C1 segment of cervical spinal cord (tissue), 14 donors: Measurements from ENCODE around the gene TOMM22.

ENCODE experiments used
- DNase-seq, 14 donors: peaks; one replicate each; lab custom pipeline; 2025; lab: John Stamatoyannopoulos, UW

The TOMM22 gene

DNA sequence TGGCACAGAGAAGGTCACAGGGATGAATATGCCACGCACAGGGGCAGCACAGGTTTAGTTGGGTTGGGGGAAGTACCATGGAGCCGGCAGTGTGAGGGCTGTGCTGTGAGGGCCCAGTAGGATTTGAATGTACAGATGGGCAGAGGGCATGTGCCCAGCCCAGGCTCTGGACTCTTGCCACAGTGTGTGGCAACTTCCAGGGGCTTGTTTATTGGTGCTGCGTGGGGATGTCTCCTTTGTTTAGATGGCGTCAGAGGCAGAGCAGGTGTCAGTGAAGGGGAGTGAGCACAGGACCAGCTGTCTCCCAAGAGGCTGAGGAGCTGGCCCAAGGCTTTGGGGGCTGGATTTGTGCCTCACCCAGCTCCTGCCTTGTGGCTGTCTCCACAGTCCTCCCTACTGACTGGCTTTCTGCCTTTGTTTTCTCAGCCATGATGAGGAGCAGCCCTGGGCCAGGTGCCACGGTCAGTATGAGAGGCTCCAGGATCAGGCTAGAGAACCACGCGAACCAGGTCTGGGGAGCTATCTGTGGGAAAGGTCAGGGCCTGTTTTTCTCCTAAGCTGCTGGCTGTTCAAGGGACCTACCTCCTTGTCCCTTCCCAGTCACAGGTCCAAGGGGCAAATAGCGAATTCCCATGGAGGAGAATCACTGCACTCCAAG lies 52.1 kb downstream of the TOMM22 start:
- peak in 12 of 14 donors; percentile 74 to 93 (median 82) for DNase-seq

DNA sequence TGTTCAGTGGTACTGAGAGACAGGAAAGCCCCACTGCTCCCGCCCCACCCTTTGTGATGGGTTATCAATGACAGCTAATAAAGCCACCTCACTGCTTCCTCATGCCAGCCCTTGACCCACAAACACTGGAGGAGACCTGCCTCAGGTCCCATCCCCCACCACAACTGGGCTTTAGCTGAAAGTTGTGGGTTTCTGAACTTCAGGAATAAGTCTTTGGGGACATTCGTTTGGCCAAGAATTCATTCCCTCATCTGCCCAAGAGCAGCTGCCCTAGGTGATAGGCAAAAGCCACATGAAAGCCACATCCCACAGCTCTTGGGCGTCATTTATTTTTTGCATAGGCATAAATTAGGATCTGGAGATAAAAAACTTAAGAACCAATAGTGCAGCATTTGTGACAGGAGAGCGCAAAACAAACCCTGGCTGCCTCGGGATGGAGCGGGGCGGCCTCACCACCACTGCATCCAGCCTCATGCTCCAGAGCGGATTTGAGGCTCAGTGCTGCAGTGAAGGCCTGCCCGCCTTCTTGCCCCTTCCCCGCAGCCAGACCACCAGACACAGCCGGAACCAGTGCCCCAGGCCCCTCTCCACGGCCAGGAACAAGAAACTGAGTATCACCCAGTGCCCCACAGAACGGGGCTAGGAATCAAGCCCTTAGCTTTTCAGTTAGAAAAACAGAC lies 52.8 kb downstream of the TOMM22 start:
- DNase-seq, result no peak
